GM12864 (cell line): ENCODE results near the gene MRPL51.
A peak's percentile ranks its signal among the peaks of the same experiment; 100 is the strongest.
"Not testable (repeated sequence)": the region's sequence is repeated elsewhere in the genome, so short reads cannot be mapped to it uniquely, and the experiment has no call there.

Source experiments
- DNase-seq: peaks from one replicate; pipeline ENCODE4 v3.0.0-alpha.2; 2011; ENCODE audit warnings: low read depth
- H3K4me3 ChIP-seq: 2 replicates; pipeline ENCODE4 v1.5.1; 2011; ENCODE audit warnings: mild to moderate bottlenecking, low read depth, low read length, control low read depth
- TF ChIP-seq, protein P1 (sequence below): IDR thresholded peaks from 2 replicates; pipeline ENCODE4 v1.5.1; 2011; ENCODE audit warnings: low read depth, mild to moderate bottlenecking, moderate library complexity, low read length, control low read depth, inconsistent platforms; ENCODE audit errors: missing control alignments

Gene MRPL51

DNA sequence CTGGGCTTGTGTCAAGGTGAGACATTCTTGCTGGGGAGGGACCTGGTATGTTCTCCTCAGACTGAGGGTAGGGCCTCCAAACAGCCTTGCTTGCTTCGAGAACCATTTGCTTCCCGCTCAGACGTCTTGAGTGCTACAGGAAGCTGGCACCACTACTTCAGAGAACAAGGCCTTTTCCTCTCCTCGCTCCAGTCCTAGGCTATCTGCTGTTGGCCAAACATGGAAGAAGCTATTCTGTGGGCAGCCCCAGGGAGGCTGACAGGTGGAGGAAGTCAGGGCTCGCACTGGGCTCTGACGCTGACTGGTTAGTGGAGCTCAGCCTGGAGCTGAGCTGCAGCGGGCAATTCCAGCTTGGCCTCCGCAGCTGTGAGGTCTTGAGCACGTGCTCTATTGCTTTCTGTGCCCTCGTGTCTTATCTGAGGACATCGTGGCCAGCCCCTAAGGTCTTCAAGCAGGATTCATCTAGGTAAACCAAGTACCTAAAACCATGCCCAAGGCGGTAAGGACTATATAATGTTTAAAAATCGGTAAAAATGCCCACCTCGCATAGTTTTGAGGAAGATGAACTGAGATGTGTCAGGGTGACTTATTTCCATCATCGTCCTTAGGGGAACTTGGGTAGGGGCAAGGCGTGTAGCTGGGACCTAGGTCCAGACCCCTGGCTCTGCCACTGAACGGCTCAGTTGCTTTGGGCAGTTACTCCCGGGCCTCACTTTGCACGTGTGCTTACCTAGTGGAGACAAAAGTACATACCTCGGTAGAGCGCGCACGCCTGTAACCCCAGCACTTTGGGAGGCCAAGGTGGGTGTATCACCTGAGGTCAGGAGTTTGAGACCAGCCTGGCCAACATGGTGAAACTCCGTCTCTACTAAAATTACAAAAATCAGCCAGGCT, 45.6 kb upstream of the MRPL51 start:
- TF ChIP-seq, protein P1, sequence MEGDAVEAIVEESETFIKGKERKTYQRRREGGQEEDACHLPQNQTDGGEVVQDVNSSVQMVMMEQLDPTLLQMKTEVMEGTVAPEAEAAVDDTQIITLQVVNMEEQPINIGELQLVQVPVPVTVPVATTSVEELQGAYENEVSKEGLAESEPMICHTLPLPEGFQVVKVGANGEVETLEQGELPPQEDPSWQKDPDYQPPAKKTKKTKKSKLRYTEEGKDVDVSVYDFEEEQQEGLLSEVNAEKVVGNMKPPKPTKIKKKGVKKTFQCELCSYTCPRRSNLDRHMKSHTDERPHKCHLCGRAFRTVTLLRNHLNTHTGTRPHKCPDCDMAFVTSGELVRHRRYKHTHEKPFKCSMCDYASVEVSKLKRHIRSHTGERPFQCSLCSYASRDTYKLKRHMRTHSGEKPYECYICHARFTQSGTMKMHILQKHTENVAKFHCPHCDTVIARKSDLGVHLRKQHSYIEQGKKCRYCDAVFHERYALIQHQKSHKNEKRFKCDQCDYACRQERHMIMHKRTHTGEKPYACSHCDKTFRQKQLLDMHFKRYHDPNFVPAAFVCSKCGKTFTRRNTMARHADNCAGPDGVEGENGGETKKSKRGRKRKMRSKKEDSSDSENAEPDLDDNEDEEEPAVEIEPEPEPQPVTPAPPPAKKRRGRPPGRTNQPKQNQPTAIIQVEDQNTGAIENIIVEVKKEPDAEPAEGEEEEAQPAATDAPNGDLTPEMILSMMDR = no peak
- no peak for DNase-seq
- H3K4me3 ChIP-seq = peak overlapping the region; percentile 16; the same call in 1 of the 2 replicates

DNA sequence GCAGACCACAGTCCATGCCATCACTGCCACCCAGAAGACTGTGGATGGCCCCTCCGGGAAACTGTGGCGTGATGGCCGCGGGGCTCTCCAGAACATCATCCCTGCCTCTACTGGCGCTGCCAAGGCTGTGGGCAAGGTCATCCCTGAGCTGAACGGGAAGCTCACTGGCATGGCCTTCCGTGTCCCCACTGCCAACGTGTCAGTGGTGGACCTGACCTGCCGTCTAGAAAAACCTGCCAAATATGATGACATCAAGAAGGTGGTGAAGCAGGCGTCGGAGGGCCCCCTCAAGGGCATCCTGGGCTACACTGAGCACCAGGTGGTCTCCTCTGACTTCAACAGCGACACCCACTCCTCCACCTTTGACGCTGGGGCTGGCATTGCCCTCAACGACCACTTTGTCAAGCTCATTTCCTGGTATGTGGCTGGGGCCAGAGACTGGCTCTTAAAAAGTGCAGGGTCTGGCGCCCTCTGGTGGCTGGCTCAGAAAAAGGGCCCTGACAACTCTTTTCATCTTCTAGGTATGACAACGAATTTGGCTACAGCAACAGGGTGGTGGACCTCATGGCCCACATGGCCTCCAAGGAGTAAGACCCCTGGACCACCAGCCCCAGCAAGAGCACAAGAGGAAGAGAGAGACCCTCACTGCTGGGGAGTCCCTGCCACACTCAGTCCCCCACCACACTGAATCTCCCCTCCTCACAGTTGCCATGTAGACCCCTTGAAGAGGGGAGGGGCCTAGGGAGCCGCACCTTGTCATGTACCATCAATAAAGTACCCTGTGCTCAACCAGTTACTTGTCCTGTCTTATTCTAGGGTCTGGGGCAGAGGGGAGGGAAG, 44.7 kb upstream of the MRPL51 start:
- TF ChIP-seq, protein P1 = peak; percentile 84

DNA sequence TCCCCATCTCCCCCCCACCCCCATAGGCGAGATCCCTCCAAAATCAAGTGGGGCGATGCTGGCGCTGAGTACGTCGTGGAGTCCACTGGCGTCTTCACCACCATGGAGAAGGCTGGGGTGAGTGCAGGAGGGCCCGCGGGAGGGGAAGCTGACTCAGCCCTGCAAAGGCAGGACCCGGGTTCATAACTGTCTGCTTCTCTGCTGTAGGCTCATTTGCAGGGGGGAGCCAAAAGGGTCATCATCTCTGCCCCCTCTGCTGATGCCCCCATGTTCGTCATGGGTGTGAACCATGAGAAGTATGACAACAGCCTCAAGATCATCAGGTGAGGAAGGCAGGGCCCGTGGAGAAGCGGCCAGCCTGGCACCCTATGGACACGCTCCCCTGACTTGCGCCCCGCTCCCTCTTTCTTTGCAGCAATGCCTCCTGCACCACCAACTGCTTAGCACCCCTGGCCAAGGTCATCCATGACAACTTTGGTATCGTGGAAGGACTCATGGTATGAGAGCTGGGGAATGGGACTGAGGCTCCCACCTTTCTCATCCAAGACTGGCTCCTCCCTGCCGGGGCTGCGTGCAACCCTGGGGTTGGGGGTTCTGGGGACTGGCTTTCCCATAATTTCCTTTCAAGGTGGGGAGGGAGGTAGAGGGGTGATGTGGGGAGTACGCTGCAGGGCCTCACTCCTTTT, 44.0 kb upstream of the MRPL51 start:
- peak overlapping the region; percentile 80 for H3K4me3 ChIP-seq
- no peak for DNase-seq
- TF ChIP-seq, protein P1 = no peak

More for the DNA sequence above, 44.7 kb upstream of the MRPL51 start:
- not testable (repeated sequence) for DNase-seq
- H3K4me3 ChIP-seq = peak overlapping the region; percentile 80

DNA sequence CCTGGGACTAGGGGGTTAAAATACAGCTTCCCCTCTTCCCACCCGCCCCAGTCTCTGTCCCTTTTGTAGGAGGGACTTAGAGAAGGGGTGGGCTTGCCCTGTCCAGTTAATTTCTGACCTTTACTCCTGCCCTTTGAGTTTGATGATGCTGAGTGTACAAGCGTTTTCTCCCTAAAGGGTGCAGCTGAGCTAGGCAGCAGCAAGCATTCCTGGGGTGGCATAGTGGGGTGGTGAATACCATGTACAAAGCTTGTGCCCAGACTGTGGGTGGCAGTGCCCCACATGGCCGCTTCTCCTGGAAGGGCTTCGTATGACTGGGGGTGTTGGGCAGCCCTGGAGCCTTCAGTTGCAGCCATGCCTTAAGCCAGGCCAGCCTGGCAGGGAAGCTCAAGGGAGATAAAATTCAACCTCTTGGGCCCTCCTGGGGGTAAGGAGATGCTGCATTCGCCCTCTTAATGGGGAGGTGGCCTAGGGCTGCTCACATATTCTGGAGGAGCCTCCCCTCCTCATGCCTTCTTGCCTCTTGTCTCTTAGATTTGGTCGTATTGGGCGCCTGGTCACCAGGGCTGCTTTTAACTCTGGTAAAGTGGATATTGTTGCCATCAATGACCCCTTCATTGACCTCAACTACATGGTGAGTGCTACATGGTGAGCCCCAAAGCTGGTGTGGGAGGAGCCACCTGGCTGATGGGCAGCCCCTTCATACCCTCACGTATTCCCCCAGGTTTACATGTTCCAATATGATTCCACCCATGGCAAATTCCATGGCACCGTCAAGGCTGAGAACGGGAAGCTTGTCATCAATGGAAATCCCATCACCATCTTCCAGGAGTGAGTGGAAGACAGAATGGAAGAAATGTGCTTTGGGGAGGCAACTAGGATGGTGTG, 43.1 kb upstream of the MRPL51 start:
- no peak for DNase-seq

DNA sequence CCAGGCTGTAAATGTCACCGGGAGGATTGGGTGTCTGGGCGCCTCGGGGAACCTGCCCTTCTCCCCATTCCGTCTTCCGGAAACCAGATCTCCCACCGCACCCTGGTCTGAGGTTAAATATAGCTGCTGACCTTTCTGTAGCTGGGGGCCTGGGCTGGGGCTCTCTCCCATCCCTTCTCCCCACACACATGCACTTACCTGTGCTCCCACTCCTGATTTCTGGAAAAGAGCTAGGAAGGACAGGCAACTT, 42.6 kb upstream of the MRPL51 start:
- DNase-seq = no peak
- TF ChIP-seq, protein P1 = no peak
- peak overlapping the region; percentile 80 for H3K4me3 ChIP-seq

More for the DNA sequence above, 43.1 kb upstream of the MRPL51 start:
- peak overlapping the region; percentile 80 for H3K4me3 ChIP-seq
- TF ChIP-seq, protein P1 = no peak
